Measurements from ENCODE around the gene MAST3.

MAST3 gene
- total RNA-seq = 58.2 to 64.5 reads per million in 2 donors

DNA sequence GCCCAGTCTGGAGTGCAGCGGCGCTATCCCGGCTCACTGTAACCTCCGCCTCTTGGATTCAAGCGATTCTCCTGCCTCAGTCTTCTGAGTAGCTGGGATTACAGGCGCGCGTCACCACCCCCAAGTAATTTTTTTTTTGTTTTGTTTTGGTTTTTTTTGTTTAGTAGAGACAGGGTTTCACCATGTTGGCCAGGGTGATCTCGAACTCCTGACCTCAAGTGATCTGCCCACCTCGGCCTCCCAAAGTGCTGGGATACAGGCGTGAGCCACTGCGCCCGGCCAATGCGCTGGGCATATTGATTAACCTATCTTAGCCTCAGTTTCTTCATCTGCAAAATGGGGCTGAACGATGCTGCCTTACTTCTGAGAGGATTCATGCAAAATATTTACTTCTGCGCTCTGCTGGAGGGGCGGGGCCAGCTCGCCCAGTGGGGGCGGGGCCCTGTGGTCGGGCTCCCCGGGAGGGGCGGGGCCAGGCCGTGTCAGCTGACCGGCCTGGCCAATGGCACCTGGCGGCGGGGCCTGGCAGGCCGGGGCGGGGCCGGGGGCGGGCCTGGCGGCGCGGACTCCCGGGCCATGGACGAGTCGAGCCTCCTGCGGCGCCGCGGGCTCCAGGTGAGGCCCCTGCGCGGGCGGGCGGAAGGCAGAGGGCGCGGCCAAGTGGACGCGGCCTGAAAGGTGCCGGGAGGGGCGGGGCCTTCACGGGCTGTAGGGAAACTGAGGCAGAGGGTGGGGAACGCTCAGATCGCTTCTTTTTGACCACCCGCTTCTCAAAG lies at the start of gene MAST3:
Gene MAST3, plus strand, starts transcription at position 562 of the 776 bp plus-strand sequence. Its CDS starts 15 bp downstream, at position 577.
- peak; percentile 84 to 92 (median 89) for DNase-seq

DNA sequence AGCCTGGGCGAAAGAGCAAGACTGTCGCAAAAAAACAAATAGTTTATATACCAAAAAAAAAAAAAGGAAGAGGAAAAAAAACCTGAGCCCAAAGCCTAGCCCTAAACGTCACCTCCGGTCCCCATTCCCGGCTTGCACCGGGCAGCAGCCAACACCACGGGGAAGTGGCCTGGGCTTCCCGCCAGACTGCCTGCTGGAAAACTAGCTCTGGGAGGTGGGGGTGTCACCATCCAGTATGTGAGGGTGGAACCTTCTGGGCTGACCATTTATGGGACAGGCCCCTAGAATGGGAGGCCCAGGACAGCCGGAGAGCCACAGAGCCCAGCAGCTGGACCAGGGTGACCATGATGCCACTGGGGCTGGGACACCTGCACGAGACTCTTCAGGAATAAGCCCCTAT lies 48.2 kb upstream of the MAST3 start:
- no peak for DNase-seq

DNA sequence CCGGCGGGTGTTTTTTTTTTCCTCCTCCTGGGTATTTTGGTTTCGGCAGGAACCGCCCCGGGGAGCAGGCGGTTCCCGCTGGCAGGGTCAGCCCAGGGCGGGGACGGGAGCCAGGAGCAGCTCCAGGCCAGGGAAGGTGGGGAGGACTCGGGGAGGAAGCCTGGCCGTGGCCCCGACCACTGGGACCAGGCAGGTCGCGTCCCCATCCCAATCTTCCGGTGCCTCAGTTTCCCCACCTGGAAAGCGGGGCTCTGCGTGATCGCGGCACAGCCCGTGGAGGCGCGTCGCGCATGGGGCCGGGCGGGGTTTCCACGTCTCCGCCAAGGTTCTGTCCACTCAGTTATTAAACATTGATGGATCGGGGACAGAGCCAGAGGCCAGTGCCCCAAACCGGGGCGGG lies 45.7 kb upstream of the MAST3 start:
- no peak for DNase-seq

- no peak for DNase-seq
Measured at GRCh38 chr19:18053576-18054219, 43.9 kb upstream of the MAST3 start.

DNA sequence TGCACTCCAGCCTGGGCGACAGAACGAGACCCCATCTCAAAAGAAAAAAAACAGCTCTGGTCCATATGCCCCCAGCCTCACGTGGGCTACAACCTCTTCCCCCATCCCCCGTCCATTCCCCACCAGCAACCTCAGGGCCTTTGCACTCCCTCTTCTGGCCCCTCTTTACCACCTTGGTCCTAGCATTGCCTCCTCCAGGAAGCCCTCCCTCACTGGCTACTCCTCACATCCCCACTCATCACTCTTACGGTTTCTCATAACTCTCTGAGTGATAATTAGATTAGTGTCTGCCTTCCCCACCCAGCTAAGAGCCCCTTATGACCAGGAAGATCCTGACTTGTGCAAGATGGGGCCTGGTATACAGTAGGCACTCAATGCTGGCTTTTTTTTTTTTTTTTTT lies 41.6 kb upstream of the MAST3 start:
- DNase-seq = no peak

DNA sequence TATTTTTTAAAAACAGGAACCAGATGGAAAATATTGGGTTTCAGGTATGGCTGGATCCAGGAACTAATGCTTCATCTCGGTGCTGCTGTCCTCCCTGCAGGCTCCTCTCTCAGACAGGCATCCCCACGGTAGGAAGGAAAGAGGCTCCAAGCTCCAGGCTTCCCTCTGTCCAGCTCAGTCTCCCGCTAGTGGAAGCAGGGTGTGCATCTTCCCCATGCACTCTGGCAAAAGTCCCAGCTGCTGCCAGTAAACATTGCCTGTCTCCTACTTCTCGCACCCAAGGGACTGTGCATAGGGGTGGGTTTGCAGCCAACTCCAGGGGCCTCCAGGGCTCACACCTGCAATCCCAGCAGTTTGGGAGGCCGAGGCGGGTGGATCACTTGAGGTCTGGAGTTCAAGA lies 40.0 kb upstream of the MAST3 start:
- no peak for DNase-seq

- peak; percentile 62 to 79 (median 66) for DNase-seq
Measured at GRCh38 chr19:18058208-18059009, 39.2 kb upstream of the MAST3 start.

- DNase-seq = no peak
Measured at GRCh38 chr19:18059297-18059696, 38.3 kb upstream of the MAST3 start.

DNA sequence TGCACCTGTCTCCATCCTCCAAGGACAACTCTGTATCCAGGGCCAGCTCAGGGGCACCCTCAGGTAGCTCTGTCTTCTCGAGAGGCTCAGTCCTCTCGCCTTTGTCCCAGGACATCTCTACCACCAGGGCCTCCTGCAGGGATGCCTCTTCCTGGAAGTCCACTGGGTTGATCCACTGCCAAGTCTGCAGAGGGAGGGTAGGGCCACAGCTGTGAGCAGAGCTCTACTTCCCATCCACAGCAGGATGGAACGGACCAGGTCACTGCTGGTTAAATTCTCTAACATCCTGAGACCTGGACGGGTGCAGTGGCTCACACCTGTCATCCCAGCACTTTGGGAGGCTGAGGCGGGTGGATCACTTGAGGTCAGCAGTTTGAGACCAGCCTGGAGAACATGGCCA lies 37.7 kb upstream of the MAST3 start:
- no peak for DNase-seq

DNA sequence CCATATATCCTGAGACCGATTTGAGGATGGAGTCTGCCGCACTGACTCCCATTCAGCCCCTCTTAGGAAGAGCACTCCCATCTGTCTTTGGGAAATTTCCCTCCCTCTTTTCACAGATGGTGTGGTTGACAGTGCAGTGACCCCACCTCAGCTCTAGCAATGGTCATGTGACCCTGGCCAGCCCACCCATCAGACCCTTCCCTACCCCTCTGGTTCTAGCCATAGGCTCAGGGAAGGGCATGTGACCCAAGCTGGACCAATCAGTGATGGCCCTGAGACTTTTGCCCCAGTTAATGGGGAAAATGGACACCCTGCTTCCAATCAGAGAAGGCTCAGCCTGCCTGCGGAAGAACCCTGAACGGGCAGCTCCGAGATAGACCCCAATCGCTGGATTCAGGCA lies 37.1 kb upstream of the MAST3 start:
- no peak for DNase-seq

DNA sequence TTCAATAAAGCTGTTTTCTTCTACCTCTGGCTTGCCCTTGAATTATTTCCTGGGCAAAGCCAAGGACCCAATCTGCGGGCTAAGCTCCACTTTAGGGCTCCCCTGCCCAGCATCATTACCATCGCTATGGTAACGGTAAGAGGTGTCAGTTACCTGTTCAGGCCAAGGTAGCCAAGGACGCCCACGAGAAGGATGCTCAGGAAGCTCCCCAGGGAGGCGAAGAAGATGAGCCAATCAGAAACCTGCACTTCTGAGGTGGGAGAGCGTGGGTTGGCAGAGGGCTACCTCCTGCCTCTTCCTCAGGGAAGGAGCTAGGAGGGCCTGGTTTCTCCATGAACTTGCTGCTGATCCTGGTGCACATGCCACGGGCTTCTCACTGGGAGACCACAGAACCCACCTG lies 35.5 kb upstream of the MAST3 start:
- DNase-seq = no peak

DNA sequence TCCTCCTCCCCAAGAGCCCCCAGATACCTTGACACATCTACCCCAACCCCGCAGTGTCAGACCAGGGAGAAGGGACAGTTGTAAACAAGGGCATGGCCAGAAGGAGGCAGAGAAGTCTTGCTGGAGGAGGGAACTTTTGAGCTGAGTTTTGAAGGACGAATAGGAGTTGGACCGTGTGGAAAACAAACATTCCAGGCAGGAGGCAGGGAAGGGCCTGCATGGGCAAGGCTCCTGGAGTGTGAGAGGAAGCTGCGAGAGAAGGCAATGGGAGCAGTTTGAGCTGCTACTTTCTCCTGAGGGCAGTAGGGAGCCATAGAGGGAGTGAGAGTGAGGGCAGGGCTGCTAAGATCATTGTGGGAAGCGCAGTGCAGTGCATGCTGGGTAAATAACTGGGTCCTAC lies 34.1 kb upstream of the MAST3 start:
- DNase-seq = peak in 2 of 5 experiments; percentile 9 to 55

DNA sequence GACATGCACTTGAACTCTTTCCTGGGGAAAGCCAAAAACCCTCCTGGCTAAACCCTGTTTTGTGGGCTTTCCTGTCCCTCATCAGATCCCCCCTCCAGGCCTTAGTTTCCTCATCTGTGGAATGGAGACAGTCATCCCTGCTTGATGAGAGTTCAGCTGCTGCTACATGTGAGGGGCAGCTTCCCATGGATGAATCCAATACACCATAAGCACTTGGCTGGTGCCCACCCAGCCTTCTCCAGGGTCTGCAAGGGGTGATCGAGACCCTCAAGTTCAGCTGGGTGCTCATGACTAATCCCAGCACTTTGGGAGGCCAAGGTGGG lies 32.4 kb upstream of the MAST3 start:
- DNase-seq = no peak

DNA sequence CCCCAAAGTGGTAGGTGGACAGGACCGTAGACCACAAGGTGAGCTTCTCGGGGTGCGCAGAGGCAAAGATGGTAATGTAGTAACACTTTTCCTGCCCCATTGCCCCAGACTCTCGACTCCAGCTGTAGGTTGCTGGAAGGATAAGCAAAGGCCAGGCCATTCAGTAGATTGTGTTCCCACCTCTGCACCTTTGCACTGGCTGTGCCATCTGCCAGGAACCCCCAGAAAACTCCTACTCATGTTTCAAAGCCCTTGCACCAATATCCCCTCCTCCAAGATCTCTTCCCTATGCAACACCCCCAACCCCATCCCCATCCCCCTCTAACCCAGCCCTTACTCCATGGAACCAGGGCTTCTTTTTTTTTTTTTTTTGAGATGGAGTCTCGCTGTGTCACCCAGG lies 29.2 kb upstream of the MAST3 start:
- no peak for DNase-seq

GRCh38 chr19:18069383-18069782 lies 28.2 kb upstream of the MAST3 start:
- DNase-seq = no peak

- DNase-seq = no peak
Measured at GRCh38 chr19:18070181-18070580, 27.4 kb upstream of the MAST3 start.

DNA sequence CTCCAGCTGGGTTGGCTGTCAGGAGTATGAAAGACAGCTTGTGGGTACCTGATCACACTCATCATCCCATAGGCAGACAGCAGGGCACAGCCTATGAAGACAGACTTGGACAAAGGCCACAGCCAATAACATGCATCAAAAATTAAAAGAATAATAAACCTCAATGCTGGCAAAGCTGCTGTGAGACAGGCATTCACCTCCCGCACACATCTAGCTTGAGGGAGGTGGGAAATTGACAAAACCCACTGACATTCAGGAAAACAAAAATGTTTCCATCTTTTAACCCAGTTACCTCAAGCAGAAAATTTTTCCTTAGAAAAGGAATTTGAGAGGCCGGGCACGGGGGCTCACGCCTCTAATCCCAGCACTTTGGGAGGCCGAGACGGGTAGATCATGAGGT lies 25.2 kb upstream of the MAST3 start:
- DNase-seq = no peak

DNA sequence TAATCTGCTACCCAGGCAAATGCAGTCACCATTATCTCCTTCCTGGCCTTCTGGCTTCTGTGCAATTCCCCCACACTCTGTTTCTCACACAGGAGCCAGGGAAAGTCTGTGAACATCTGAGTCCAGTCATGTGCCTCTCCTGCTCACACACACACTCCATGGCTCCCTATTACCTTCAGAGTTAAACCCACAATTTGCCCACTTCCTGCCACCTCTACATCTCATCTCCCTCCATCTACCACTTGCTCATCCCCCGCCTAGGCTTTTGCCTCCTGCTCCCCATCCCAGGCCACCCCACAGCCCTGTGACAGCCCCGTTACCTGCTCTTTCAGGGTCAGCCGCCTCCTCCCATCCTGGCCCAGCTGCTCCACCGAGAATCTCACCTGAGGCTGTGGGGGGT lies 24.4 kb upstream of the MAST3 start:
- DNase-seq = peak in 1 of 5 experiments; percentile 72

GRCh38 chr19:18074192-18074591 lies 23.4 kb upstream of the MAST3 start:
- DNase-seq = no peak

DNA sequence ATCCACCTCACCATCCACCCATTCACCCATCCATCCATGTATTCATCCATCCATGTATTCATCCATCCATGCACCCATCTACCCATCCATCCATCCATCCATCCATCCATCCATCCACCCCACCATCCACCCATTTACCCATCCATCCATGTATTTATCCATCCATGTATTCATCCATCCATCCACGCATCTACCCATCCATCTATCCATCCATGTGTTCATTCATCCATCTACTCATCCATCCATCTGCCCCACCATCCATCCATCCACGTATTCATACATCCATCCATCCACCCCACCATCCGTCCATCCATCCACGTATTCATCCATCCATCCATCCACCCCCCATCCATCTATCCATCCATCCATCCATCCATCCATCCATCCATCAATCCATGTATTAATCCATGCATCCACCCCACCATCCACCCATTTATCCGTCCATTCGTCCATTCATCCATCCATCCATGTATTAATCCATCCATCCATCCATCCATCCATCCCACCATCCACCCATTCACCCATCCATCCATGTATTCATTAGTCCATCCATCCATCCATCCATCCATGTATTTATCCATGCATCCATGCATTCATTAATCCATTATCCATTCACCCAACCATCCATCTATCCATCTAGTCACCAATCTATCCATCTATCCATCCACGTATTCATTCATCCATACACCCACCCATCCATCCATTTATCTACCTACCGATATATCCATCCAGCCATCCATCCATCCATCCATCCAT lies 13.5 kb upstream of the MAST3 start:
- DNase-seq = no peak

DNA sequence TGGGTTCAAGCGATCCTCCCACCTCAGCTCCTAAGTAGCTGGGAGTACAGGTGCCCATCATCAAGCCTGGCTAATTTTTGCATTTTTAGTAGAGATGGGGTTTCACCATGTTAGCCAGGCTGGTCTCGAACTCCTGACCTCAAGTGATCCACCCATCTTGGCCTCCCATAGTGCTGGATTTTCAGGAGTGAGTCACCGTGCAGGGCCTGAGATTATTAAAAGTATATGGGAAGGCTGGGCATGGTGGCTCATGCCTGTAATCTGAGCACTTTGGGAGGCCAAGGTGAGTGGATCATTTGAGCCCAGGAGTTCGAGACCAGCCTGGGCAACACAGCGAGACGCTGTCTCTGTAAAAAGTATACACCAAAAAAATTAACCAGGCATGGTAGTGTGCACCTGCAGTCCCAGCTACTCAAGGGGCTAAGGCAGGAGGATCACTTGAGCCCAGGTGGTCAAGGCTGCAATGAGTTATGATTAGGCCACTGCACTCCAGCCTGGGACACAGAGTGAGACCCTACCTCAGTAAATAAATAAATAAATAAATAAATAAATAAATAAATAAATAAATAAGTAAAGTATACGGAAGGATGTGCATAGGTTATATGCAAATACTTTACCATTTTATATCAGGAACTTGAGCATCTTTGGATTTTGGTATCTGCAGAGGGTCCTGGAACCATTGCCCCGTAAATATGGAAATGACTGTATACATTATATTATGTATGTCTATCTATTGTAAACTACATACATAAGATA lies 11.7 kb upstream of the MAST3 start:
- DNase-seq = no peak

DNA sequence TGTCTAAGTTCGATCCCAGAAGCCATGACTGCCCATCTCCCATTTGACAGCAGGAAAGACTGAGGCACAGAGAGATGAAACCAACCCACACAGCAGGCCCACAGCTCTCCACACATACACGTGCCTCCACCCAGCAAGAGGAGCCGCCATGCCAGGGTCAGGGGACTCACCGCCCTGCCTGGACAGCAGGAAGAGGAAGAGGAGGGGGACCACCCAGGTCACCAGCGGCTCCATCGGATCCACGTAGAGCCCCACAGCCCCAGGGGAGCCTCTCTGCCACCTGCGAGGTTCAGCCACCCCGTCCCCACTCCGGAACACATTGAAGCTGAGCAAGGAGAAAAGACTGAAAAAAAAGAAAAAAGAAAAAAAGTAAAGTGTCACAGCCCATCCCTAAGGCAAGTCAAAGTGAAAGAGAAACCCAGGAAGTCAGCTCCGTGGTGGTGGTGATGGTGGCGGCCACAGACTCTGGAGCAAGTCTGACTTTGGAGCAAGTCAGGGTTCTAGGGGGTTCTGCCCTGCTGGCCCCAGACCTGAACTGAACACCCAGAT lies 10.9 kb upstream of the MAST3 start, which contains the start of gene IL12RB1:
Gene IL12RB1, minus strand, starts transcription at position 345 of the 549 bp plus-strand sequence. Its CDS starts 111 bp downstream, at position 234.
- peak in 3 of 5 experiments; percentile 37 to 89 (median 67) for DNase-seq

Data from T-helper 2 cell (primary cell).